K562 (cell line): Measurements from ENCODE around the gene THOP1. TPM values are rescaled to one million over a fixed set of nuclear protein-coding genes. Genes with fewer than 3 reads are reported as not detected.

Experiments
- ATAC-seq: fragments of 200-7000 bp; cut with Tn5 transposase; 3 replicates; pipeline ENCODE4 v1.9.1; 2020; ENCODE audit warnings: moderate library complexity
- BruUV-seq: library from RNA; stranded (reverse); fragments of 400-500 nt; replicated peaks from 2 replicates; lab custom pipeline; 2021; lab: Mats Ljungman, UMichigan
- CTCF ChIA-PET: fragments of 300-600 bp; formaldehyde crosslinking; extraction: SDS; loops from one replicate; lab custom pipeline; 2021; ENCODE audit warnings: low intra/inter-chr PET ratio; lab: Yijun Ruan, JAX
- POLR2A ChIA-PET: fragments of 300-600, 350-650 bp; sonication (Branson Sonifier 250); formaldehyde crosslinking; extraction: SDS; loops from one replicate; lab custom pipeline; 2021; ENCODE audit warnings: antibody characterized with exemption, inconsistent platforms; lab: Yijun Ruan, JAX
- DNase-seq, 4 experiments: peaks; one replicate each; pipeline versions ENCODE4 v3.0.0 to v3.0.0-alpha.2; 2011 to 2018; ENCODE audit warnings: low spot score in 3 of 4, mixed read lengths in 3 of 4; ENCODE audit errors: extremely low read depth in 1 of 4
- FAIRE-seq: peaks from 2 replicates; lab custom pipeline; 2011; peaks lifted over from hg19 to GRCh38; lab: Jason Lieb, UNC
- H2AFZ ChIP-seq: 2 replicates; pipeline ENCODE4 v1.6.0; 2011; ENCODE audit warnings: low read depth, low read length, control low read depth, inconsistent platforms
- H3K27ac ChIP-seq: fragments of 200-600 bp; 3 replicates; pipeline ENCODE4 v1.8.0; 2011; ENCODE audit warnings: low read depth, mild to moderate bottlenecking, control low read depth, inconsistent platforms, low read length, moderate library complexity, mixed read lengths; ENCODE audit errors: extremely low read depth
- H3K27me3 ChIP-seq, 2 experiments: fragments of 300-600 bp in 1 of 2; 2 replicates in 1 of 2; 3 replicates in 1 of 2; pipeline versions ENCODE4 v1.6.0 to v1.8.0; 2011; ENCODE audit warnings: inconsistent platforms in 2 of 2, low read length in 2 of 2, mild to moderate bottlenecking in 1 of 2, mixed read lengths in 1 of 2, moderate library complexity in 1 of 2; ENCODE audit not compliant: control insufficient read depth in 2 of 2, insufficient read depth in 2 of 2
- H3K36me3 ChIP-seq: fragments of 300-600 bp; 3 replicates; pipeline ENCODE4 v1.8.0; 2011; ENCODE audit warnings: mild to moderate bottlenecking, low read length, inconsistent platforms; ENCODE audit not compliant: control insufficient read depth, insufficient read depth
- H3K4me1 ChIP-seq, 2 experiments: fragments of 200-600 bp in 1 of 2; replicated peaks in 1 of 2; 2 replicates in 1 of 2; 3 replicates in 1 of 2; pipeline versions ENCODE4 v1.5.1 to v1.8.0; 2011; ENCODE audit warnings: inconsistent platforms in 2 of 2, low read length in 2 of 2, mild to moderate bottlenecking in 1 of 2, mixed read lengths in 1 of 2, moderate library complexity in 1 of 2; ENCODE audit not compliant: control insufficient read depth in 2 of 2, insufficient read depth in 2 of 2
- H3K4me2 ChIP-seq: 2 replicates; pipeline ENCODE4 v1.6.1; 2011; ENCODE audit warnings: low read length, control low read depth, inconsistent platforms, mixed read lengths; ENCODE audit not compliant: insufficient read depth
- H3K4me3 ChIP-seq: fragments of 200-600 bp; sonication (generic), shearing (Covaris generic); 2 replicates; pipeline ENCODE4 v1.5.1; 2016; ENCODE audit warnings: control low read depth, inconsistent platforms
- H3K79me2 ChIP-seq: fragments of 200-600 bp; 3 replicates; pipeline ENCODE4 v1.8.0; 2011; ENCODE audit warnings: low read length, inconsistent platforms; ENCODE audit not compliant: control insufficient read depth, insufficient read depth
- H3K9ac ChIP-seq, 2 experiments: 2 replicates each; pipeline versions ENCODE4 v1.6.0 to v1.6.1; 2011; ENCODE audit warnings: low read depth in 2 of 2, low read length in 2 of 2, control low read depth in 1 of 2, inconsistent platforms in 1 of 2, mild to moderate bottlenecking in 1 of 2, mixed read lengths in 1 of 2; ENCODE audit not compliant: insufficient read depth in 1 of 2
- H3K9me1 ChIP-seq: one replicate; pipeline ENCODE4 v1.6.0; 2011; ENCODE audit warnings: inconsistent platforms, mild to moderate bottlenecking, low read length, moderate library complexity; ENCODE audit not compliant: control insufficient read depth, insufficient read depth
- H3K9me3 ChIP-seq: replicated peaks from 2 replicates; pipeline ENCODE4 v1.5.1; 2011; ENCODE audit warnings: low read depth, low read length, inconsistent platforms; ENCODE audit not compliant: control insufficient read depth, insufficient read depth
- H4K20me1 ChIP-seq: replicated peaks from 2 replicates; pipeline ENCODE4 v1.6.1; 2011; ENCODE audit warnings: low read length, inconsistent platforms, mixed read lengths; ENCODE audit not compliant: control insufficient read depth, insufficient read depth
- SIN3B ChIP-seq: fragments of 450-650 bp; IDR thresholded peaks from 2 replicates; pipeline ENCODE4 v1.6.1; 2017; ENCODE audit warnings: low read depth, mild to moderate bottlenecking, moderate library complexity
- WGBS: fragments of 100-300 bp; shearing (Covaris generic); methylation state at CpG from one replicate; pipeline ENCODE4 v1.1.6; 2016; ENCODE audit warnings: low coverage, mixed read lengths; ENCODE audit not compliant: insufficient coverage; ENCODE audit errors: missing lambda C conversion rate; 5-methylcytosine and 5-hydroxymethylcytosine counted together
- in situ Hi-C: fragments of 300-500 bp; cut with MboI; formaldehyde crosslinking; loops from 4 replicates; pipeline ENCODE4 v1.15.0; 2018; ENCODE audit warnings: inconsistent platforms, mixed read lengths
- intact Hi-C: fragments of 100-400 bp; cut with micrococcal nuclease; formaldehyde crosslinking; loops from 2 replicates; pipeline ENCODE4 v1.14.2; 2022
- polyA plus RNA-seq, 8 experiments: library from polyadenylated mRNA; depleted of rRNA in 4 of 8; stranded (reverse) in 5 of 8; unstranded in 3 of 8; fragments of >200 nt; fragmentation: Nextera tagmentation in 2 of 8; fragmentation: Illumina TruSeq in 1 of 8; extraction: Ambion mirVana in 2 of 8; extraction: Trizol in 1 of 8; gene quantifications; 2 replicates each; pipeline versions ENCODE4 v1.2.1 to v1.2.3, GENCODE V29; 2011 to 2014; ENCODE audit warnings: inconsistent platforms in 1 of 8, missing spikeins in 1 of 8
- total RNA-seq, 7 experiments: library from RNA; depleted of rRNA in 6 of 7; stranded (reverse); fragments of >200 nt in 6 of 7; fragmentation: Illumina TruSeq in 2 of 7; extraction: Trizol in 2 of 7; gene quantifications; 2 replicates each; pipeline versions ENCODE4 v1.2.1 to v1.2.3, GENCODE V29; 2011 to 2021; ENCODE audit warnings: low replicate concordance in 1 of 7

THOP1 gene
- total and polyA plus RNA-seq, 9 of the 15 experiments (the other 6 are each of a cell fraction or from before 2014, with no cell fraction given): 1.3 to 255 (median 96.1) TPM

GRCh38 chr19:2770055-2771013 is 15.0 kb upstream of the THOP1 start:
- no peaks in the 10 kb centered on the region for H3K9me3 ChIP-seq
- ATAC-seq (no peak), FAIRE-seq (no peak), DNase-seq (no peak)
- H2AFZ ChIP-seq: no peak overlapping the region
- H3K27ac ChIP-seq: no peak overlapping the region
- no peak overlapping the region for H3K4me3 ChIP-seq
- 94% methylated on average over 21 of the region's 40 CpGs for WGBS
- TF ChIP-seq SIN3B: no peak
- intact Hi-C loops (no loop called here), in situ Hi-C loops (no loop called here)
- H3K9ac ChIP-seq: peak overlapping the region in 1 of 2 experiments; percentile 68; a peak in 1 of 4 replicates
- H3K4me1 ChIP-seq: peaks cover 0 to 51% of the 10 kb centered on the region in 2 experiments; a peak in 3 of 5 replicates
- ChIA-PET POLR2A (interaction anchor here (0.8 to 2.6 kb wide), 5 partner anchors 9 to 13 kb away, joined by 4 to 12 read pairs (median 5); partner anchors contain the start of gene SGTA), CTCF (no interaction called here)
- H3K9me1 ChIP-seq: no peaks in the 10 kb centered on the region
- H4K20me1 ChIP-seq: peaks cover 22% of the 10 kb centered on the region
- BruUV-seq: no TSS peak
- no peaks in the 10 kb centered on the region for H3K27me3 ChIP-seq
- no peak overlapping the region for H3K4me2 ChIP-seq
- H3K36me3 ChIP-seq: peaks cover 76% of the 10 kb centered on the region; the same call in 2 of the 3 replicates
- H3K79me2 ChIP-seq: peaks cover 61% of the 10 kb centered on the region
